Vagina (tissue), 2 donors: ENCODE results near the gene LPO. TPM values are rescaled to one million over a fixed set of nuclear protein-coding genes. Genes with fewer than 3 reads are reported as not detected.

Experiments
- DNase-seq, 2 donors: peaks; one replicate each; pipeline ENCODE4 v3.0.0-alpha.2; 2017; ENCODE audit errors: extremely low spot score in 2 of 2
- H3K27ac ChIP-seq: fragments of 200-600 bp; sonication (generic); one replicate; pipeline ENCODE4 v1.5.1; 2019
- H3K27me3 ChIP-seq: fragments of 200-600 bp; sonication (generic); one replicate; pipeline ENCODE4 v1.5.1; 2019
- H3K36me3 ChIP-seq, 2 donors: fragments of 200-600 bp; sonication (generic); one replicate each; pipeline ENCODE4 v1.5.1; 2017 to 2019
- H3K4me1 ChIP-seq: fragments of 200-600 bp; sonication (generic); one replicate; pipeline ENCODE4 v1.5.1; 2019
- H3K4me3 ChIP-seq, 2 donors: fragments of 200-600 bp; sonication (generic); 1 replicate in 1 of 2; 2 replicates in 1 of 2; pipeline ENCODE4 v1.5.1; 2016 to 2019
- H3K9me3 ChIP-seq: fragments of 200-600 bp; sonication (generic); one replicate; pipeline ENCODE4 v1.5.1; 2019
- POLR2A ChIP-seq, 2 donors: fragments of 450-650 bp; IDR thresholded peaks; one replicate each; pipeline ENCODE4 v1.6.1; 2017; ENCODE audit warnings: antibody characterized with exemption in 2 of 2, mild to moderate bottlenecking in 2 of 2, moderate library complexity in 2 of 2
- POLR2AphosphoS5 ChIP-seq, 2 donors: sonication (generic); formaldehyde crosslinking; IDR thresholded peaks; one replicate each; pipeline ENCODE4 v1.9.0; 2017; ENCODE audit warnings: antibody characterized with exemption in 2 of 2, mild to moderate bottlenecking in 2 of 2, low read depth in 1 of 2; ENCODE audit not compliant: insufficient read depth in 1 of 2
- intact Hi-C: fragments of 100-400 bp; cut with DNase I; formaldehyde crosslinking; loops from one replicate; pipeline ENCODE4 v1.15.1; 2023
- total RNA-seq: library from RNA; depleted of rRNA; stranded (reverse); fragments of >200 nt; gene quantifications from one replicate; pipeline ENCODE4 v1.2.3, GENCODE V29; 2016
- TF ChIP-seq, protein P1 (sequence below), 3 experiments: fragments of 450-650 bp in 2 of 3; fragments of 200-600 bp in 1 of 3; sonication (generic) in 1 of 3; IDR thresholded peaks; one replicate each; pipeline ENCODE4 v1.5.1; 2017 to 2019; ENCODE audit warnings: antibody characterized with exemption in 3 of 3, mild to moderate bottlenecking in 2 of 3, moderate library complexity in 2 of 3

The LPO gene
- total RNA-seq: not detected

DNA sequence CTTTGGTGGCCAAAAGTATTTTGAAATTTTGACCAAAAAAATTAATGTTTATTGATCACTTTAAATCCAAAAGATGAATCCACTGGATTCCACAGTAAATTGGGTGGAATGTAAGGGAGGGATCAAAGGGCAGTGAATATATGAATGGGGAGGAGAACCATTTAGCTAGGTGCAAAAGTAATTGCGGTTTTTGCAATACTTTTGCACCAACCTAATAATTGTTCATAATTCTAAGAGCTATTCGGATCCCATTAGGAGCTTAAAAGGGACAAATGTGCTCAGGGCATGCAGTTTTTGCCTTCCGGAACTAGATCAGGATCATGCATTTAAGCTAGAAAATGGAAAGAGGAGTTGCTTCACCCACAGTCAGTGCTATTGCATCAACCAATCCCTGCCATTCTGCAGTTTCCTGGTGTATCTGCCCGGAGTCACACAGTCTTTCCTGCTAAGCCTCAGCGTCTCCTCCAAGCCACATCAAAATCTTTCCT lies at the start of gene LPO:
Gene LPO (plus strand): TSS at position 438 of the 488 bp plus-strand sequence. CDS start 4,396 bp downstream, outside the sequence.
- Histone ChIP-seq H3K4me3 (no peak within 1 kb of the TSS), H3K9me3 (no peaks in the 10 kb centered on the region), H3K4me1 (no peaks in the 10 kb centered on the region), H3K27ac (no peak within 1 kb of the TSS), H3K36me3 (no peaks in the 10 kb centered on the region), H3K27me3 (no peaks in the 10 kb centered on the region)
- DNase-seq: peak in 1 of 2 donors; percentile 3
- TF ChIP-seq POLR2AphosphoS5 (IDR thresholded peaks at IDR 0.05; ENCODE audit: insufficient read depth in 1 of 2, low read depth in 1 of 2) (no peak), POLR2A (IDR thresholded peaks at IDR 0.05) (no peak)
- TF ChIP-seq, protein P1, sequence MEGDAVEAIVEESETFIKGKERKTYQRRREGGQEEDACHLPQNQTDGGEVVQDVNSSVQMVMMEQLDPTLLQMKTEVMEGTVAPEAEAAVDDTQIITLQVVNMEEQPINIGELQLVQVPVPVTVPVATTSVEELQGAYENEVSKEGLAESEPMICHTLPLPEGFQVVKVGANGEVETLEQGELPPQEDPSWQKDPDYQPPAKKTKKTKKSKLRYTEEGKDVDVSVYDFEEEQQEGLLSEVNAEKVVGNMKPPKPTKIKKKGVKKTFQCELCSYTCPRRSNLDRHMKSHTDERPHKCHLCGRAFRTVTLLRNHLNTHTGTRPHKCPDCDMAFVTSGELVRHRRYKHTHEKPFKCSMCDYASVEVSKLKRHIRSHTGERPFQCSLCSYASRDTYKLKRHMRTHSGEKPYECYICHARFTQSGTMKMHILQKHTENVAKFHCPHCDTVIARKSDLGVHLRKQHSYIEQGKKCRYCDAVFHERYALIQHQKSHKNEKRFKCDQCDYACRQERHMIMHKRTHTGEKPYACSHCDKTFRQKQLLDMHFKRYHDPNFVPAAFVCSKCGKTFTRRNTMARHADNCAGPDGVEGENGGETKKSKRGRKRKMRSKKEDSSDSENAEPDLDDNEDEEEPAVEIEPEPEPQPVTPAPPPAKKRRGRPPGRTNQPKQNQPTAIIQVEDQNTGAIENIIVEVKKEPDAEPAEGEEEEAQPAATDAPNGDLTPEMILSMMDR (IDR thresholded peaks at IDR 0.05): no peak
- intact Hi-C loops: no loop called here

DNA sequence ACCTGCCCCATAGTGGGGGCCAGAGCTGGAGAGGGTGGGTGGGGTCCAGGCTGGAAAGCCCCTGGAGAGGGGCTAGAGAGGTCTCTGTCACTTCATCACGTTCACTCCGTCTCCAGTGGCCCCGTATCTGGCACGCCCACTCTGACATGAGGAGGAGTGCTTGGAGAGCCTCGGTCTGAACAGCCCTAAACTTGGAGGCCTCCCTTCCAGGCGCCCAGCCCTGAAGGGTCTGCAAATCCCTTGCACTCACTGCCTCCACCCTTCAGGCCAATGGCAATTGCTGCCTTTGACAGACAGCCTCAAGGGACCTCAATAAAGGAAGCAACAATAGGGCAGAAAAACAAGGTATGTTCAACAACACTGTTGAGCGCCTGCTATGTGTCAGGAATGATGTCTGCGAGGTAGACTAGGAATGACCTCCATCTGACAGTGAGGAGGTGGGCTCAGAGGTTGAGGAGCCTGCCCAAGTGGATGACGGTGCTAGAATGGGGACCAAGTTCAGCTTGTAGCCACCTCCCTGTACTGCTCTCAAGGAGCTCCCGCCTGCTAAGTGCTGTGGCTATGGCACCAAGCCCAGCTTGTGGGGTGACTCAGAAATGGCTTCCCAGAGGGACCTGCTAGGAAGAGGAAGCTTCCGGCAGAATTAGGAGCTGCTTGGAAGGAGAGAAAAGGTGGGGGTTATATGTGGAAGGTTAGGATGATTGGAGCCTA lies 48.8 kb upstream of the LPO start:
- no peaks in the 10 kb centered on the region for H3K4me1 ChIP-seq
- H3K36me3 ChIP-seq: no peaks in the 10 kb centered on the region
- no peaks in the 10 kb centered on the region for H3K9me3 ChIP-seq
- intact Hi-C loops: loop anchor here (5.0 kb wide), 1 partner anchor 898 kb away; no protein-coding TSS in a partner anchor
- DNase-seq: no peak
- no peaks in the 10 kb centered on the region for H3K27me3 ChIP-seq
- H3K4me3 ChIP-seq: no peak overlapping the region
- TF ChIP-seq, protein P1 (IDR thresholded peaks at IDR 0.05): no peak
- TF ChIP-seq POLR2AphosphoS5 (IDR thresholded peaks at IDR 0.05; ENCODE audit: insufficient read depth in 1 of 2, low read depth in 1 of 2) (no peak), POLR2A (IDR thresholded peaks at IDR 0.05) (no peak)
- H3K27ac ChIP-seq: no peak overlapping the region

DNA sequence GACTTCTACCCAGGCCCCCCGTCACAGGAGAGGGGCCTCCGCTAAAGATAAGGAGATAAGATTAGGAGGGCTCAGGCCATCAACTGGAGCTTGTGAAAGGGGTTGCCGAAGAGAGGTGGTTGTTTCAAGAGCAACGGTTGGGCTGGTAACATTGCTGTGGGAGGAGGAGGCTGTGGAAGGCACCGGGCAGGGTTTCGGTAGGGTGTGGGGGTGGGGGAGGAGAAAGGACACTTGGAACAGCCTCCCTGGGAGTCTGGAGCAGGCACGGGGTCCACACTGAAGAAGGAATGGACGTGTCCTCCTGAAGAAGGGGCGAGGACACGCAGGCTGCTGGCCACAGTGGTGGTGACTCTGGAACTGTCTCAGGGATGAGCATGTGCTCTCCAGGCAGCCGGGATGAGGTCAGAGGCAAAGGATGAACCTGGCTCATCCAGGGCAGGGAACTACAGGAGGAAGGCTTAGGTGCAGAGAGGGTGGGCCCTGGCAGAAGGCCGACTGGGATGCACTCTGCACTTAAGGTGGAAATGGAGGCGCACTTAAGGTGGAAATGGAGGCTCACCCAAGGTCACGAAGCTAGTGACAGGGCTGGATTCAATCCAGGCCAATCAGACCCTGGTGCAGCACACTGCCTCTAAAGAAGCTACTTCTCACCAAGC lies 47.0 kb upstream of the LPO start:
- no peaks in the 10 kb centered on the region for H3K9me3 ChIP-seq
- intact Hi-C loops: loop anchor here (5.0 kb wide), 1 partner anchor 896 kb away; no protein-coding TSS in a partner anchor
- no peaks in the 10 kb centered on the region for H3K4me1 ChIP-seq
- TF ChIP-seq, protein P1 (IDR thresholded peaks at IDR 0.05): no peak
- TF ChIP-seq POLR2A (IDR thresholded peaks at IDR 0.05) (no peak), POLR2AphosphoS5 (IDR thresholded peaks at IDR 0.05; ENCODE audit: insufficient read depth in 1 of 2, low read depth in 1 of 2) (no peak)
- DNase-seq: no peak
- no peaks in the 10 kb centered on the region for H3K27me3 ChIP-seq
- H3K4me3 ChIP-seq: no peak overlapping the region
- no peaks in the 10 kb centered on the region for H3K36me3 ChIP-seq
- H3K27ac ChIP-seq: no peak overlapping the region

DNA sequence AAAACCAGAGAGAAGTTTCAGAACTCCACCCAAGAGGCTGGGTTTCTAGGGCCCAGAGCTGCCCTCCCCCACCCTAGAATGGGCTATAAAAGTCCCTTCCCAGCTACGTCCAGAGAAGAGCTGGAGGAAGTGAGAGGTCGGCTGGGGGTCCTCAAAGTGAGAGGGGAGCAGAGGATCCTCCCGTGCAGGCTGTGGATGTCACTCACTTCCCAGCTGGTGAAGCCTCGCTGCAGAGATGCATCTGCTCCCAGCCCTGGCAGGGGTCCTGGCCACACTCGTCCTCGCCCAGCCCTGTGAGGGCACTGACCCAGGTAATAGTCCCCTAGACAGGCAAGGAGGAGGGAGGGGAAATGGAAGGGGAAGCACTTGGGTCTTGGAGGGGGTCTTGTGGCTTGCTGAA lies 45.8 kb upstream of the LPO start, which contains the start of gene EPX:
Gene EPX (plus strand): TSS at position 115 of the 400 bp plus-strand sequence. CDS start 121 bp downstream, at position 236.
- DNase-seq: no peak

More for the DNA sequence above, 45.8 kb upstream of the LPO start, which contains the start of gene EPX:
- Histone ChIP-seq H3K4me1 (no peaks in the 10 kb centered on the region), H3K27me3 (no peaks in the 10 kb centered on the region), H3K4me3 (no peak within 1 kb of the TSS), H3K27ac (no peak within 1 kb of the TSS), H3K9me3 (no peaks in the 10 kb centered on the region), H3K36me3 (no peaks in the 10 kb centered on the region)
- no peak for TF ChIP-seq POLR2A (IDR thresholded peaks at IDR 0.05)
- TF ChIP-seq POLR2AphosphoS5 (IDR thresholded peaks at IDR 0.05; ENCODE audit: insufficient read depth in 1 of 2, low read depth in 1 of 2): no peak
- TF ChIP-seq, protein P1 (IDR thresholded peaks at IDR 0.05): no peak
- intact Hi-C loops: loop anchor here (5.0 kb wide), 1 partner anchor 895 kb away; no protein-coding TSS in a partner anchor
